Ammon's horn (tissue), 1 donor: Measurements from ENCODE around the gene PKDREJ.

Experiments used
- DNase-seq: peaks from one replicate; pipeline ENCODE4 v3.0.0-alpha.2; 2016; ENCODE audit warnings: low spot score

PKDREJ gene

GRCh38 chr22:46239261-46240048 lies 23.7 kb downstream of the PKDREJ start:
- no peak for DNase-seq

- peak; percentile 60 for DNase-seq
Observed at GRCh38 chr22:46238541-46238940, 24.6 kb downstream of the PKDREJ start.

- DNase-seq: no peak
Observed at GRCh38 chr22:46237453-46238124, 25.6 kb downstream of the PKDREJ start.

GRCh38 chr22:46234969-46235368 lies 28.2 kb downstream of the PKDREJ start:
- no peak for DNase-seq

GRCh38 chr22:46233231-46233630 lies 29.9 kb downstream of the PKDREJ start:
- peak; percentile 85 for DNase-seq

GRCh38 chr22:46230262-46230901 lies 32.8 kb downstream of the PKDREJ start:
- no peak for DNase-seq

- DNase-seq: no peak
Observed at GRCh38 chr22:46229701-46230100, 33.4 kb downstream of the PKDREJ start.

GRCh38 chr22:46226577-46226976 lies 36.6 kb downstream of the PKDREJ start:
- no peak for DNase-seq

- DNase-seq: no peak
Observed at GRCh38 chr22:46225631-46226030, 37.5 kb downstream of the PKDREJ start.

GRCh38 chr22:46224898-46225290 lies 38.2 kb downstream of the PKDREJ start:
- no peak for DNase-seq

GRCh38 chr22:46224044-46224897 lies 38.9 kb downstream of the PKDREJ start:
- DNase-seq: no peak

- no peak for DNase-seq
Observed at GRCh38 chr22:46220921-46221320, 42.2 kb downstream of the PKDREJ start.

- DNase-seq: no peak
Observed at GRCh38 chr22:46219636-46220035, 43.5 kb downstream of the PKDREJ start.

GRCh38 chr22:46214616-46215015 lies 48.5 kb downstream of the PKDREJ start:
- no peak for DNase-seq

- DNase-seq: no peak
Observed at GRCh38 chr22:46214149-46214548, 49.0 kb downstream of the PKDREJ start.

GRCh38 chr22:46213052-46213451 lies 50.1 kb downstream of the PKDREJ start:
- no peak for DNase-seq

- no peak for DNase-seq
Observed at GRCh38 chr22:46212195-46212594, 50.9 kb downstream of the PKDREJ start.

GRCh38 chr22:46209262-46209661 lies 53.9 kb downstream of the PKDREJ start:
- DNase-seq: no peak
